Measurements from ENCODE around the gene ANKMY2.

DNA sequence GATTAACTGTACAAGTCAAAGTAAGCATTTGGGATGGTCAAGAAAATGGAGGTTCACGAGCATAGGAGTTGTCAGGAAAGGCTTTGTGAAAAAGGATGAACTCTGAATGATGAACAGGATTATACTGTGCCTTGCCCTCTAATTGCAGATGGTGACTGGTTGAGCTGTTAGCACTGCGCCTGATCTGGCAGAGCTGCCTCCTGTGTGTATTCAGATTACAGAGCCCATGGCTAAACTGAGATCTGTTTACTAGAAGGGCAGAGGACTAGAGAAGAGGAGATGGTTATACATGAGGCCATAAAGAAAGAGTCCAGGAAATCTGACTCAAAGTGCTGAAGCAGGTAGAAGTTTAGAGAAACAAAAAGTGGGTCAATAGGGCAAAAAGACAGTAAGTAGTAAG is 89.2 kb downstream of the ANKMY2 start:
- TF ChIP-seq POLR2A (IDR thresholded peaks at IDR 0.05) (no peak), CTCF (IDR thresholded peaks at IDR 0.05) (no peak)
